OCI-LY7 (cell line): ENCODE data around the gene ZNF688. TPM values are rescaled to one million over a fixed set of nuclear protein-coding genes. Genes with fewer than 3 reads are reported as not detected.
A peak's percentile ranks its signal among the peaks of the same experiment; 100 is the strongest.

ENCODE experiments used
- BruUV-seq: library from RNA; stranded (reverse); fragments of 400-500 nt; replicated peaks from 2 replicates; lab custom pipeline; 2021; lab: Mats Ljungman, UMichigan
- CTCF ChIA-PET: fragments of 300-600 bp; sonication (Branson Sonifier 250); formaldehyde crosslinking; loops from one replicate; lab custom pipeline; 2022; ENCODE audit warnings: antibody characterized with exemption; ENCODE audit not compliant: unreplicated experiment; lab: Charles Lee
- POLR2A ChIA-PET: fragments of 300-600 bp; sonication (Branson Sonifier 250); formaldehyde crosslinking; loops from one replicate; lab custom pipeline; 2022; ENCODE audit warnings: antibody characterized with exemption; lab: Charles Lee
- DNase-seq: peaks from one replicate; pipeline ENCODE4 v3.0.0-alpha.2; 2015; ENCODE audit warnings: low spot score
- H2AFZ ChIP-seq: fragments of 200-600 bp; sonication (generic), shearing (Covaris generic); 2 replicates; pipeline ENCODE4 v1.6.1; 2014; ENCODE audit warnings: mild to moderate bottlenecking, antibody characterized with exemption, low read length, moderate library complexity
- H3K27ac ChIP-seq: fragments of 200-600 bp; sonication (generic); 2 replicates; pipeline ENCODE4 v1.5.1; 2014; ENCODE audit warnings: mixed run types, low read depth, mild to moderate bottlenecking, moderate library complexity, low read length, inconsistent platforms; ENCODE audit not compliant: poor library complexity, severe bottlenecking
- H3K36me3 ChIP-seq: fragments of 200-600 bp; sonication (generic); 2 replicates; pipeline ENCODE4 v1.6.1; 2014; ENCODE audit warnings: mild to moderate bottlenecking, antibody characterized with exemption, low read length, moderate library complexity, mixed read lengths; ENCODE audit not compliant: insufficient read depth
- H3K4me1 ChIP-seq: fragments of 200-600 bp; sonication (generic); 2 replicates; pipeline ENCODE4 v1.5.1; 2014; ENCODE audit warnings: mild to moderate bottlenecking, low read length; ENCODE audit not compliant: insufficient read depth, poor library complexity, severe bottlenecking
- H3K4me2 ChIP-seq: fragments of 200-600 bp; sonication (generic); 2 replicates; pipeline ENCODE4 v1.6.1; 2014; ENCODE audit warnings: mild to moderate bottlenecking, low read length
- H3K4me3 ChIP-seq: fragments of 200-600 bp; sonication (generic); 2 replicates; pipeline ENCODE4 v1.5.1; 2014; ENCODE audit warnings: mild to moderate bottlenecking, low read depth, low read length; ENCODE audit not compliant: poor library complexity, severe bottlenecking
- H3K79me2 ChIP-seq: fragments of 200-600 bp; sonication (generic); 2 replicates; pipeline ENCODE4 v1.6.1; 2016; ENCODE audit warnings: low read depth, mild to moderate bottlenecking, low read length, moderate library complexity, mixed read lengths; ENCODE audit not compliant: insufficient read depth
- H3K9me2 ChIP-seq: fragments of 200-600 bp; sonication (generic); 2 replicates; pipeline ENCODE4 v1.6.1; 2016; ENCODE audit warnings: mild to moderate bottlenecking, low read length, mixed read lengths; ENCODE audit not compliant: insufficient read depth
- H3K9me3 ChIP-seq: fragments of 200-600 bp; sonication (generic); 2 replicates; pipeline ENCODE4 v1.6.1; 2014; ENCODE audit warnings: mild to moderate bottlenecking, mixed run types, low read length, mixed read lengths
- H4K20me1 ChIP-seq: fragments of 200-600 bp; sonication (generic); 2 replicates; pipeline ENCODE4 v1.6.1; 2014; ENCODE audit warnings: mild to moderate bottlenecking, antibody characterized with exemption, low read length, moderate library complexity, mixed read lengths; ENCODE audit not compliant: insufficient read depth
- CTCF ChIP-seq: fragments of 200-600 bp; sonication (generic); conservative IDR thresholded peaks from 2 replicates; pipeline ENCODE4 v1.5.1; 2014; ENCODE audit warnings: mild to moderate bottlenecking, antibody characterized with exemption, low read length, moderate library complexity, mixed read lengths
- EZH2phosphoT487 ChIP-seq: fragments of 200-600 bp; sonication (generic); IDR thresholded peaks from 2 replicates; pipeline ENCODE4 v1.6.1; 2018; ENCODE audit warnings: low read depth, borderline replicate concordance, mild to moderate bottlenecking, mixed run types, antibody characterized with exemption, low read length, moderate library complexity, mixed read lengths
- intact Hi-C: fragments of 100-400 bp; cut with micrococcal nuclease; formaldehyde crosslinking; loops from one replicate; pipeline ENCODE4 v1.10.0; 2022; ENCODE audit not compliant: unreplicated experiment
- total RNA-seq, 2 experiments: library from RNA; depleted of rRNA in 1 of 2; stranded (reverse); fragments of >200 nt in 1 of 2; shearing (Covaris generic) in 1 of 2; gene quantifications; 2 replicates each; pipeline ENCODE4 v1.2.3, GENCODE V29; 2014 to 2022

ZNF688 gene
- total RNA-seq, 2 experiments from 2014 or later = 15.3 to 17.5 TPM

GRCh38 chr16:30535106-30535776, 36.3 kb downstream of the ZNF688 start:
- peak; percentile 59 for DNase-seq
- BruUV-seq = TSS peak; percentile 96
- ChIA-PET CTCF (interaction anchor here (0.5 to 1.8 kb wide), 7 partner anchors 22 to 414 kb away, joined by 3 to 19 read pairs (median 4); no protein-coding TSS in a partner anchor), POLR2A (interaction anchor here (0.6 to 4.6 kb wide), 12 partner anchors 22 to 106 kb away, joined by 3 to 54 read pairs (median 4); partner anchors contain the start of genes DCTPP1, ZNF689 and ZNF764)
- intact Hi-C loops = loop anchor here (1.0 to 2.0 kb wide), 4 partner anchors 23 to 105 kb away; partner anchors contain the start of genes DCTPP1, ITGAL and ZNF764
- H3K9me3 ChIP-seq = no peaks in the 10 kb centered on the region
- peaks cover 39% of the 10 kb centered on the region for H3K4me1 ChIP-seq
- H3K27ac ChIP-seq = peak overlapping the region; percentile 82
- peak overlapping the region; percentile 89 for H3K4me2 ChIP-seq
- no peak for TF ChIP-seq CTCF
- TF ChIP-seq EZH2phosphoT487 = no peak
- H3K79me2 ChIP-seq = peaks cover 28% of the 10 kb centered on the region; the same call in 1 of the 2 replicates
- no peaks in the 10 kb centered on the region for H3K9me2 ChIP-seq
- H4K20me1 ChIP-seq = no peaks in the 10 kb centered on the region
- peak overlapping the region; percentile 51 for H2AFZ ChIP-seq
- H3K4me3 ChIP-seq = peak overlapping the region; percentile 75
- peaks cover 21% of the 10 kb centered on the region for H3K36me3 ChIP-seq

GRCh38 chr16:30534368-30535105, 37.0 kb downstream of the ZNF688 start, which contains the start of gene ZNF747:
Gene ZNF747 (minus strand): TSS chr16:30534858. CDS start chr16:30534679, 179 bp downstream.
- intact Hi-C loops = loop anchor here (1.0 to 2.0 kb wide), 4 partner anchors 24 to 104 kb away; partner anchors contain the start of genes DCTPP1, ITGAL and ZNF764
- peaks cover 34% of the 10 kb centered on the region for H3K4me1 ChIP-seq
- CTCF ChIA-PET = interaction anchor here (0.7 to 1.8 kb wide), 6 partner anchors 23 to 100 kb away, joined by 3 to 6 read pairs (median 4); no protein-coding TSS in a partner anchor
- no peaks in the 10 kb centered on the region for H3K9me3 ChIP-seq
- POLR2A ChIA-PET = interaction anchor here (0.6 to 4.6 kb wide), 13 partner anchors 23 to 105 kb away, joined by 3 to 54 read pairs (median 3); partner anchors contain the start of genes DCTPP1, ZNF689 and ZNF764
- peak within 1 kb of the TSS; percentile 82 for H3K27ac ChIP-seq
- H3K4me3 ChIP-seq = peak within 1 kb of the TSS; percentile 75
- H3K36me3 ChIP-seq = peaks cover 21% of the 10 kb centered on the region
- peaks cover 28% of the 10 kb centered on the region; the same call in 1 of the 2 replicates for H3K79me2 ChIP-seq
- DNase-seq = peak; percentile 94
- TSS peak; percentile 57 for BruUV-seq
- no peaks in the 10 kb centered on the region for H3K9me2 ChIP-seq
- H2AFZ ChIP-seq = peak within 1 kb of the TSS; percentile 51
- peak within 1 kb of the TSS; percentile 89 for H3K4me2 ChIP-seq
- no peak for TF ChIP-seq EZH2phosphoT487
- TF ChIP-seq CTCF = no peak
- H4K20me1 ChIP-seq = no peaks in the 10 kb centered on the region
